Activated naive CD4-positive, alpha-beta T cell treated with anti-CD3 and anti-CD28 coated beads for 36 hours (primary cell): Measurements from ENCODE around the gene GLRX3. TPM values are rescaled to one million over a fixed set of nuclear protein-coding genes. Genes with fewer than 3 reads are reported as not detected.

Experiments
- CTCF ChIA-PET: fragments of 350-600 bp; sonication (Branson Sonifier 250); formaldehyde crosslinking; loops from one replicate; lab custom pipeline; 2021; ENCODE audit warnings: antibody characterized with exemption; lab: Charles Lee
- DNase-seq: peaks from one replicate; pipeline ENCODE4 v3.0.0-alpha.2; 2020
- H3K27ac Mint-ChIP-seq: one replicate; pipeline ENCODE4 v1.8.0; 2021; ENCODE audit warnings: mild to moderate bottlenecking, mixed read lengths
- H3K27me3 Mint-ChIP-seq: one replicate; pipeline ENCODE4 v1.8.0; 2021; ENCODE audit warnings: low read depth, mixed read lengths
- H3K36me3 Mint-ChIP-seq: one replicate; pipeline ENCODE4 v1.8.0; 2021; ENCODE audit warnings: low read depth, mixed read lengths
- H3K4me1 Mint-ChIP-seq: one replicate; pipeline ENCODE4 v1.8.0; 2021; ENCODE audit warnings: low read depth, mixed read lengths
- H3K4me3 Mint-ChIP-seq: one replicate; pipeline ENCODE4 v1.8.0; 2021; ENCODE audit warnings: mild to moderate bottlenecking, moderate library complexity, mixed read lengths
- H3K9me3 Mint-ChIP-seq: one replicate; pipeline ENCODE4 v1.8.0; 2021; ENCODE audit warnings: mixed read lengths
- intact Hi-C: fragments of 100-400 bp; cut with micrococcal nuclease; formaldehyde crosslinking; loops from one replicate; pipeline ENCODE4 v1.15.1; 2023
- total RNA-seq, 2 experiments: library from RNA; stranded (reverse); gene quantifications; one replicate each; pipeline ENCODE4 v1.2.3, GENCODE V29; 2021

The GLRX3 gene
- total RNA-seq, 2 experiments from 2014 or later, result 86.2 to 86.5 TPM

GRCh38 chr10:130191380-130191779, 55.2 kb downstream of the GLRX3 start:
- Mint-ChIP-seq H3K4me3 (no peak overlapping the region), H3K9me3 (no peaks in the 10 kb centered on the region), H3K4me1 (peaks cover 3% of the 10 kb centered on the region), H3K36me3 (peaks cover 2% of the 10 kb centered on the region), H3K27ac (no peak overlapping the region), H3K27me3 (peaks cover 6% of the 10 kb centered on the region)
- intact Hi-C loops, result no loop called here
- no peak for DNase-seq
- CTCF ChIA-PET, result interaction anchor here (0.7 to 1.3 kb wide), 3 partner anchors 8 to 112 kb away, joined by 3 to 5 read pairs (median 4); no protein-coding TSS in a partner anchor

DNA sequence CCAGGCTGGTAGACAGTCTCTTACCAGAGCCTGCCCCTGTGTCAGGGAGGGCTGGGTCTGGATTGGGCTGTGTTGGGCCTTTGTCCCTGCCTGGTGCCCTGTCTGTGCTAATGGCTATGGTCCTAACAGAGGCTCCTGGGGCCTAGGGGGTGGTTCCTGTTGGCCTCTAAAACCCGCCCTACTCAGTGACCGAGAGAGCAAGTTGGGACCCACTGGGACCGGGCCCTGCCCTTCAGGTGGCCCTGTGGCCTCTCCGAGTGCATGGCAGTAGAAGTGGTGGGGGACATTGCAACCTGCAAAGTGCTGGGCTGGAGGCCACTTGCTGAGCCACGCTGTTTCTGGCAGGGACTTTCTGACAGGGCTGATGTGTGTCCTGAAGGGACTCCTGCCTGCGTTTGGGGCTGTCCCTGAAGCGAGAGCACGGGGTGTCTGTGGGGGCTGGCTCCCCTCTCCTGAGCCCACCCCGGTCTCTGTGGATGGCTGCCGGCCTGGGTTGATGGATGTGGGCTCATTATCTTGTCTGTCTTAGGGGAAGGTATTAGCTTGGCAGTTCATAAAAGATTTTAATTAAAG, 56.2 kb downstream of the GLRX3 start:
- Mint-ChIP-seq H3K36me3 (peaks cover 2% of the 10 kb centered on the region), H3K4me1 (peaks cover 3% of the 10 kb centered on the region), H3K27me3 (peaks cover 6% of the 10 kb centered on the region), H3K9me3 (no peaks in the 10 kb centered on the region), H3K4me3 (no peak overlapping the region), H3K27ac (no peak overlapping the region)
- CTCF ChIA-PET, result no interaction called here
- intact Hi-C loops, result no loop called here
- DNase-seq, result no peak

- no peak overlapping the region for H3K4me3 Mint-ChIP-seq
- no peak for DNase-seq
- H3K27me3 Mint-ChIP-seq, result peaks cover 6% of the 10 kb centered on the region
- H3K4me1 Mint-ChIP-seq, result peaks cover 3% of the 10 kb centered on the region
- peaks cover 2% of the 10 kb centered on the region for H3K36me3 Mint-ChIP-seq
- no peak overlapping the region for H3K27ac Mint-ChIP-seq
- no peaks in the 10 kb centered on the region for H3K9me3 Mint-ChIP-seq
- CTCF ChIA-PET, result no interaction called here
- intact Hi-C loops, result no loop called here
These were observed 56.8 kb downstream of the GLRX3 start for GRCh38 chr10:130193033-130193432.

DNA sequence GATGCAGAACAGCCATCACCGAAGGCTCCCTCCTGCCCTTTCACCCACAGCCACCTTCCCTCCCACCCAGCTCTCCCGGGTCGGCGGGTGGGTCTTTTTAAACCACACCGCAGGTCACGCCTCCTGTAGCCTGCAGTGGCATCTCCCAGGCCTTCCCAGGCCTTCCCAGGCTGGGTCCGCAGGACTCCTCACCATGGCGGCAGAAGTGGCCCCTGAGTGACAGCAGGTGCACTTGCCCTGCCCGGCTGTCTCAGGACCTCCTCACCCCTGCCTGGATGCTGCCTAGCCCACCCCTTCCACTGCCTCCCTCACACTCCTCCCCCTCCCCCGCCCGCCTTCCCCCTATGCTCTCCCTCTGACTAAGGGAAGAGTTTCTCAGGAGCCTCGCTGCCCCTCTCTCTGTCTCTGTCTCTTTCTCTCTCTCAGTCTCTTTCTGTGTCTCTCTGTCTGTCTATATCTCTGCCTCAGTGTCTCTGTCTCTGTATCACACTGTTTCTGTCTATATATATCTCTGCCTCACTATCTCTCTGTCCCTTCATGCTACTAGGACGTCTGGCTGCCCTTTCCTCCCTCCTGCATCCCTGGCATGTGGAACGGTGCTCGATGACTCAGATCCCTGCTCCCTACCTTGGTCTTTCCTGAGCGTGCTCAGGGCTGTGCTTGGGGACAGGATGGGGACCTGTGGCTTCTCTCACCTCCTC, 57.5 kb downstream of the GLRX3 start:
- no peaks in the 10 kb centered on the region for H3K36me3 Mint-ChIP-seq

GRCh38 chr10:130194194-130194990, 58.2 kb downstream of the GLRX3 start:
- DNase-seq, result no peak
- no peak overlapping the region for H3K4me3 Mint-ChIP-seq
- H3K9me3 Mint-ChIP-seq, result no peaks in the 10 kb centered on the region
- H3K27ac Mint-ChIP-seq, result no peak overlapping the region
- intact Hi-C loops, result no loop called here
- CTCF ChIA-PET, result no interaction called here
- H3K4me1 Mint-ChIP-seq, result peaks cover 3% of the 10 kb centered on the region
- peaks cover 6% of the 10 kb centered on the region for H3K27me3 Mint-ChIP-seq
- H3K36me3 Mint-ChIP-seq, result no peaks in the 10 kb centered on the region

More for the DNA sequence above, 57.5 kb downstream of the GLRX3 start:
- no peak for DNase-seq
- Mint-ChIP-seq H3K27ac (no peak overlapping the region), H3K4me3 (no peak overlapping the region), H3K4me1 (peaks cover 3% of the 10 kb centered on the region), H3K27me3 (peaks cover 6% of the 10 kb centered on the region), H3K9me3 (no peaks in the 10 kb centered on the region)
- CTCF ChIA-PET, result no interaction called here
- intact Hi-C loops, result no loop called here

- H3K36me3 Mint-ChIP-seq, result no peaks in the 10 kb centered on the region
- DNase-seq, result no peak
- no peak overlapping the region for H3K4me3 Mint-ChIP-seq
- H3K4me1 Mint-ChIP-seq, result peaks cover 2% of the 10 kb centered on the region
- intact Hi-C loops, result no loop called here
- no peaks in the 10 kb centered on the region for H3K9me3 Mint-ChIP-seq
- H3K27ac Mint-ChIP-seq, result no peak overlapping the region
- CTCF ChIA-PET, result no interaction called here
- H3K27me3 Mint-ChIP-seq, result peaks cover 6% of the 10 kb centered on the region
These were observed 58.9 kb downstream of the GLRX3 start for GRCh38 chr10:130194991-130195645.

DNA sequence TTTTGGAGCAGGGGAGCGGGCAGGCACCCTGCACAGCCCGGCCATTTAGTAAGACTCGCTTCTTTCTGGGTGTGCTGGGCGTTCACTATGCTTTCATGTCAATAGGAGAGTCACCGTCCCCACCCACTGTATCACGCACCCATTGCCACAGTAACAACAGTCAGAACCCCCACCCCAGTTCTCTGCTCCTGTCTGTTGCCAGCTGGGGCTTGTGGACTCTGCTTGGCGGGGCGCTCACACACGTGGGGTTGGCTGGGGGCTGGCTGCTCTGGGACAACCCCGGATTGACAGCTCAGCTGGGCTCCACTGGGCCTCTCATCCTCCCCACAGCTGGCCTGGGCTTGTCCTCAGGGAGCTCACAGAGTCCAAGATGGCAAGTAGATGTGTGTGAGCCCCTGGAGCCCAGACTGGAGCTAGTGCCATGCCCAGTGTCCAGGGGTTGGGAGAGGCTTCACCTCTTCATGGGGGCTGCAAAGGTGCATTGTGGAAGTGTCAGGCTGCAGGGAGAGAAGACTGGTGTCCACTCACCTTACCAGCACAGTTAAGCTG, 59.6 kb downstream of the GLRX3 start:
- Mint-ChIP-seq H3K27ac (no peak overlapping the region), H3K36me3 (no peaks in the 10 kb centered on the region), H3K4me3 (no peak overlapping the region), H3K27me3 (peaks cover 6% of the 10 kb centered on the region), H3K4me1 (peaks cover 2% of the 10 kb centered on the region), H3K9me3 (no peaks in the 10 kb centered on the region)
- no peak for DNase-seq
- CTCF ChIA-PET, result no interaction called here
- intact Hi-C loops, result no loop called here

- Mint-ChIP-seq H3K4me1 (no peaks in the 10 kb centered on the region), H3K4me3 (no peak overlapping the region), H3K27ac (no peak overlapping the region), H3K9me3 (no peaks in the 10 kb centered on the region), H3K27me3 (no peaks in the 10 kb centered on the region), H3K36me3 (no peaks in the 10 kb centered on the region)
- CTCF ChIA-PET, result no interaction called here
- intact Hi-C loops, result no loop called here
- no peak for DNase-seq
These were observed 60.6 kb downstream of the GLRX3 start for GRCh38 chr10:130196511-130197487.

GRCh38 chr10:130198651-130199050, 62.5 kb downstream of the GLRX3 start:
- intact Hi-C loops, result no loop called here
- H3K36me3 Mint-ChIP-seq, result no peaks in the 10 kb centered on the region
- H3K27ac Mint-ChIP-seq, result no peak overlapping the region
- H3K27me3 Mint-ChIP-seq, result no peaks in the 10 kb centered on the region
- no peaks in the 10 kb centered on the region for H3K9me3 Mint-ChIP-seq
- no peak for DNase-seq
- no peak overlapping the region for H3K4me3 Mint-ChIP-seq
- CTCF ChIA-PET, result interaction anchor here (0.9 kb wide), 1 partner anchor 10 kb away, joined by 4 read pairs; no protein-coding TSS in a partner anchor
- no peaks in the 10 kb centered on the region for H3K4me1 Mint-ChIP-seq

DNA sequence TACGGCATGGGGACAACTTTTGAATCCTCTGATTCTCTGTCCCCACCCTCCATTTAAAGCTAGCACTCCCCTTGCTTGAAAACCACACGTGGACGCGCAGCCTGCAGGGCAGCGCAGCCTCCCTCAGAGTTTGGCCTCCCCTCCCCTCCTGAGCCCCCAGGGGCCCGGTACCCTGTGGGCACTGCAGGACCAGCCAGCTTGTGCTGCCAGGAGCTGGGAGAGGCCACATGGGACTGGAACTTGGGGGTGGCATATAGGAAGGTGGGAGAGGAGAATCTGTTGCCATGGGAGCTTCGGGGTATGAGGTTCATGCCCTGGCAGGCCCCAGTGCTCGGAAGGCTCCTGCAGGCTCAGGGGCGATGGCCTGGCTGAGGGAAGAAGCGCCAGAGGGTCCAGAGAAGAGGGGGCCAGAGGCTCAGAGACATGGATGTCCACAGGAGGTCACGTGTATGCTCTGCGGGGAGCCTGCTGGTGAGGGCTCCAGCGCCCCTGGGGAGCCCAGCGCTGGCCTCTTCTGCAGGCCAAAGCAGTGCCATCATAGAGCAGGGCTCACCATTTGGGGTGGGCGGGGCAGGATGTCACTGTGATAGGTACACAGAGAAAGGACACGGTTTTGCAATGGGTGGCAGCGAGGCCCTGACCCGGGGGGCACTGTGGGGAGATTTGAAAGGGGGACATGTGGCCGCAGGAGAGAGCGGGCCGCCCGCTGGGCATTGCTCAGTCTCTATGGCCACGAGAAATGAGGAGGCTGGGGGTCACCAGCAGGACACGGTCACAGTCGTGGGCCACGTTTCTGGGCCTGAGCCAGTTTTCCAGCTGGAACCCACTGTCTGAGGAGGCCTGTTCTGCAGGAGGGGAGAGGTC, 64.2 kb downstream of the GLRX3 start:
- H3K27ac Mint-ChIP-seq, result no peak overlapping the region
- CTCF ChIA-PET, result interaction anchor here (1.0 kb wide), 1 partner anchor 10 kb away, joined by 3 read pairs; no protein-coding TSS in a partner anchor

GRCh38 chr10:130201043-130201380, 64.8 kb downstream of the GLRX3 start:
- Mint-ChIP-seq H3K36me3 (no peaks in the 10 kb centered on the region), H3K4me1 (no peaks in the 10 kb centered on the region), H3K4me3 (no peak overlapping the region), H3K9me3 (no peaks in the 10 kb centered on the region), H3K27me3 (no peaks in the 10 kb centered on the region), H3K27ac (no peak overlapping the region)
- intact Hi-C loops, result no loop called here
- DNase-seq, result no peak
- CTCF ChIA-PET, result no interaction called here

More for the DNA sequence above, 64.2 kb downstream of the GLRX3 start:
- no peaks in the 10 kb centered on the region for H3K9me3 Mint-ChIP-seq
- no peak for DNase-seq
- intact Hi-C loops, result no loop called here
- no peaks in the 10 kb centered on the region for H3K4me1 Mint-ChIP-seq
- no peaks in the 10 kb centered on the region for H3K27me3 Mint-ChIP-seq
- no peaks in the 10 kb centered on the region for H3K36me3 Mint-ChIP-seq
- no peak overlapping the region for H3K4me3 Mint-ChIP-seq
